NCI-H82 treated with DMSO at 0.1 percent for 48 hours (cell line): ENCODE data around the gene AUTS2.
A peak's percentile ranks its signal among the peaks of the same experiment; 100 is the strongest.

Source experiments
- DNase-seq: peaks from one replicate; lab custom pipeline; 2025; ENCODE audit not compliant: unreplicated experiment; lab: John Stamatoyannopoulos, UW

Gene AUTS2

DNA sequence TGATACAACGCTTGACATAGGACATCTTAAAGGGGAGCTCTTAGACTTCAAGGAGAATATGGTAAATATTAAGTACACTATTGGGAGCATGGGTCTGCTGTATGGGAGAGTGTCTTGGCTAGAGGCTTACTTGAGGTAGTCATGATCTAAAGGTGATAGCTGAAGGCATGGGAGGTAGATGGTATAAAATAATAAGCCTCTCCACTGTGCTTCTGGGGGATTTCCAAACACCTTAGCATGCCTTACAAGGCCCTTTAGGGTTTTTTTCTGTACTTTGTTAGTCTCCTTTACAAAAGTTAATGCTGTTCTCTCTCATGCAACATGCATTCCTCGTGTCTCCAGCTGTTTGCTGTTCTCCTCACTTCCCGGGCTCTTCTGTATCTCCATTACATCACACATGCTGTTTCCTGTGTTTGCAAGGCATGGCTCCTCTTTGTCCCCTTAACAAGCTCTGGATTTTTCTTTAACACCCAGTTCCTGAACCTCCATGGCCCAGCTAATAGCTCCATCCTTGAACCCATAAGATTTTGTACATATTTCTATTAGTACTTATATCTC is 449.7 kb downstream of the AUTS2 start:
- no peak for DNase-seq

- no peak for DNase-seq
Measured at GRCh38 chr7:70051726-70052125, 453.5 kb downstream of the AUTS2 start.

- DNase-seq = no peak
Measured at GRCh38 chr7:70052691-70053090, 454.4 kb downstream of the AUTS2 start.

- DNase-seq = no peak
Measured at GRCh38 chr7:70053421-70053820, 455.1 kb downstream of the AUTS2 start.

- DNase-seq = no peak
Measured at GRCh38 chr7:70053989-70054388, 455.7 kb downstream of the AUTS2 start.

- DNase-seq = no peak
Measured at GRCh38 chr7:70056363-70056762, 458.1 kb downstream of the AUTS2 start.

GRCh38 chr7:70060298-70061068 is 462.2 kb downstream of the AUTS2 start:
- DNase-seq = no peak

DNA sequence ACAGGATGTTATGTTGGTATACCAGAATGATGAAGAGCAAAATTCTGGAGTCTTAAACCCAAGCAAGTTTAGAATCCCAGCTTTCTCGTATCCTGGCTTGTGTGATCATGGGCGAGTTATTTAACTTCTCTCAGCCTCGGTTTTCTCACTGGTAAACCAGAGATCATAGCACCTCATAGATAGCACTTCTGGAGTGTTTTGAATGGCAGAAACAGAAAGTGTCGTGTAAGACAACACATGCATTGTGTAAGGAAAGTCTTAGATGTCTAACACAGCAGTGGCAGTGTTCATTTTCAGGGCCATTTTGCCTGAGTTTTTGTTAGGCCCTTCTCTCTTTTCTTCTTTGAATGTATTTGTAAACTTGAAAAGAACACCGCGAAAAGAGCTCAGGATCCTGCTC is 465.1 kb downstream of the AUTS2 start:
- DNase-seq = no peak

DNA sequence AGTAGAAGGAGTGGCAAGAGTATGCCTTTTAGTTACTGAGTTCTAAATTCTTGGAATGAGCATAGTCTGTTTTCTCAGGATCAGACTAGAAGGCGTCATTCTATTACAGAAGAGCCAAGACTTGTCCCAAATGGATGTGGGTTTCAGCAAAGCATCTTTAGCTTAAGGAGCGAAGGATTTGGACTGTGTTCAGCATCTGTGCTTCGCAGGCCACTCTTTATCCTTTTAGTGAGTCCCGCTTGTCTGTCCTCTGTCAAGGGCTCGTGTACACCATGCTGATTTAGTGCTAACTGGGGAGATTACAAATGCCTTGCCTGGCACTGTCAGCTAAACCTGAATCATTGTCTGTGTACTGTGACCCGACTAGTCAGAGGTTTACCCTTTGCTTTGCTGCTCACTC is 465.7 kb downstream of the AUTS2 start:
- peak; percentile 94 for DNase-seq

DNA sequence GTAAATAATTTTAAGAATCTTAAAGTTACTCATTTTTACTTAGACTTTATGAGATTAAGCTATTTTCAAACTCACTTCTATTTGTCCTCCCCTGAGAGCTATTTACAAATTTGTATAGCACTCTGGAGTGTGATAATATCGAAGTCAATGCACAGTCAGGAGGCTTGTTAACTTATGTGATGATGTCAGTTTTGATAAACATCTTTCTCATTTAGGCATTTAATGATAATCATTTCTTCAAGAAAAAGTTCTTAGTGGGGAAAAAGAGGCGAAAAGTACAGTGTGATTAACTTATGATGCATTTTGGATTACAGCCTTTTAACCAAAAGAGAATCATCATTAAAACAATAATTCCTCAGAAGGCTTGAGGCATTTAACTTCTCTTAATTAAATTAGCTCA is 468.6 kb downstream of the AUTS2 start:
- DNase-seq = no peak

DNA sequence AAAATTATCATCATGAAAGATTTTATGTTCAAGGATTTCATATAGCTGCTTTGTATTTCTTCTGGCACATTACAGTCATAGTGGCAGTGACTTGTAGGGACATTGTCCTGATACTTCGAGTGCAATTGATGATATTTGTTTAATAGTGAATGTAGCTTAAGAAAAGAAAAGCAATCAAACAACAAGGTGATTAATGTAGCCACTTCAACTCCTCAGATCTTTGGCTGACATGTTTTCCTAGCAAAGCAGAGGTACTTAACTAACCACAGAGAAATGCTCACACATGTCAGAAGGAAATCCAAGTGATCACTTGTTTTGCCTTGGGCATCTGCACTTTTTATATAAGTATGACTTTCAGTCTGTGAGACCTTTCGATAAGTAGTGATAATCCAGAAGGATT is 470.3 kb downstream of the AUTS2 start:
- DNase-seq = no peak

- DNase-seq = no peak
Measured at GRCh38 chr7:70069977-70070376, 471.7 kb downstream of the AUTS2 start.

GRCh38 chr7:70071766-70072165 is 473.5 kb downstream of the AUTS2 start:
- no peak for DNase-seq

GRCh38 chr7:70072220-70072619 is 473.9 kb downstream of the AUTS2 start:
- peak; percentile 44 for DNase-seq

GRCh38 chr7:70076325-70076724 is 478.1 kb downstream of the AUTS2 start:
- no peak for DNase-seq

GRCh38 chr7:70082099-70082611 is 483.9 kb downstream of the AUTS2 start:
- no peak for DNase-seq

DNA sequence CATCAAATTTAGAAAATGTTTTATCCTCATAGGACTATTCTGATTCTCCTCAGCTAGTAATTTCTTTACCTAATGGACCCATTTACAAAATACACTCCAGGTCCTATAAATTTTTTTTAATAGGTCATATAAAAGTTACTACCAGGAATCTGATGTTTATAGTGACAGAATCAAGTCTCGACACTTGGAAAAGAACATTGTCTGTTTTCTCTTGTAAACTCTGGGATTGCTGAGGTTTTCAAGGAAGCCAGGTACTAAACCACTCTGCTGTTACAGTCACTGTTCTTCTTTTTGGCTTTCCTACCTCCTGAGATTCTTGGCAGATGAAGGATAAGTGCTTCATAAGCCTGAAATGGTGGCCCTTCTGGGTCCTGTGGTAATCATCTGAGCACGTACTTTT is 493.1 kb downstream of the AUTS2 start:
- peak; percentile 38 for DNase-seq

GRCh38 chr7:70092314-70093204 is 494.3 kb downstream of the AUTS2 start:
- DNase-seq = peak; percentile 58

- no peak for DNase-seq
Measured at GRCh38 chr7:70093205-70093904, 495.1 kb downstream of the AUTS2 start.

GRCh38 chr7:70094831-70095230 is 496.6 kb downstream of the AUTS2 start:
- peak; percentile 49 for DNase-seq

GRCh38 chr7:70097645-70098044 is 499.4 kb downstream of the AUTS2 start:
- DNase-seq = peak; percentile 9
